SK-N-SH treated with all-trans-retinoic acid at 6 μM for 48 hours (cell line): ENCODE measurements around the gene KRT72.

Source experiments
- ARNTL ChIP-seq: fragments of 450-650 bp; formaldehyde crosslinking; IDR thresholded peaks from 2 replicates; pipeline ENCODE4 v1.5.0; 2020; ENCODE audit warnings: low read depth, mild to moderate bottlenecking, moderate library complexity, borderline replicate concordance
- CREB5 ChIP-seq: fragments of 250-450 bp; sonication (Bioruptor Pico); IDR thresholded peaks from 2 replicates; pipeline ENCODE4 v1.5.1; 2020; ENCODE audit warnings: low read depth, mild to moderate bottlenecking, moderate library complexity
- CSDC2 ChIP-seq: fragments of 250-450 bp; sonication (Bioruptor Pico); IDR thresholded peaks from 2 replicates; pipeline ENCODE4 v1.5.0; 2020; ENCODE audit warnings: mild to moderate bottlenecking, moderate library complexity
- CSRNP3 ChIP-seq: fragments of 250-450 bp; sonication (Bioruptor Pico); IDR thresholded peaks from 2 replicates; pipeline ENCODE4 v1.5.1; 2021; ENCODE audit warnings: mild to moderate bottlenecking, moderate library complexity
- ESRRG ChIP-seq: fragments of 250-450 bp; sonication (Bioruptor Pico); IDR thresholded peaks from 2 replicates; pipeline ENCODE4 v1.6.1; 2021; ENCODE audit warnings: mild to moderate bottlenecking
- PATZ1 ChIP-seq: fragments of 250-450 bp; sonication (Bioruptor Pico); IDR thresholded peaks from 2 replicates; pipeline ENCODE4 v1.8.0; 2020; ENCODE audit warnings: mild to moderate bottlenecking, moderate library complexity, borderline replicate concordance
- POU6F1 ChIP-seq: fragments of 250-450 bp; sonication (Bioruptor Pico); IDR thresholded peaks from 2 replicates; pipeline ENCODE4 v1.8.0; 2021; ENCODE audit warnings: low read depth, mild to moderate bottlenecking, moderate library complexity, borderline replicate concordance
- PPARA ChIP-seq: fragments of 250-450 bp; sonication (Bioruptor Pico); IDR thresholded peaks from 2 replicates; pipeline ENCODE4 v1.5.0; 2020; ENCODE audit warnings: mild to moderate bottlenecking, borderline replicate concordance
- SNAI2 ChIP-seq: fragments of 250-450 bp; sonication (Bioruptor Pico); IDR thresholded peaks from 2 replicates; pipeline ENCODE4 v1.5.0; 2020; ENCODE audit warnings: mild to moderate bottlenecking, moderate library complexity
- ZFP3 ChIP-seq: fragments of 250-450 bp; sonication (Bioruptor Pico); IDR thresholded peaks from 2 replicates; pipeline ENCODE4 v1.5.0; 2020; ENCODE audit warnings: mild to moderate bottlenecking, moderate library complexity
- ZNF565 ChIP-seq: fragments of 450-650 bp; formaldehyde crosslinking; conservative IDR thresholded peaks from 2 replicates; pipeline ENCODE4 v1.5.0; 2020; ENCODE audit warnings: low read depth, mild to moderate bottlenecking, moderate library complexity
- ZNF70 ChIP-seq: fragments of 450-650 bp; formaldehyde crosslinking; IDR thresholded peaks from 2 replicates; pipeline ENCODE4 v1.5.0; 2020; ENCODE audit warnings: mild to moderate bottlenecking, moderate library complexity

GRCh38 chr12:52570511-52570910 is 30.8 kb downstream of the KRT72 start:
- TF ChIP-seq ZNF70, result no peak
- no peak for TF ChIP-seq POU6F1 (CRISPR knock-in tag)
- TF ChIP-seq CSRNP3 (CRISPR knock-in tag), result no peak
- no peak for TF ChIP-seq PPARA (CRISPR knock-in tag)
- TF ChIP-seq ARNTL (CRISPR knock-in tag), result no peak
- no peak for TF ChIP-seq ZFP3 (CRISPR knock-in tag)
- TF ChIP-seq ESRRG, result no peak
- no peak for TF ChIP-seq SNAI2
- TF ChIP-seq PATZ1 (CRISPR knock-in tag), result no peak
- TF ChIP-seq CREB5, result no peak
- no peak for TF ChIP-seq CSDC2
- TF ChIP-seq ZNF565 (CRISPR knock-in tag), result no peak
